ENCODE data around the gene KMT2B.

KMT2B gene

DNA sequence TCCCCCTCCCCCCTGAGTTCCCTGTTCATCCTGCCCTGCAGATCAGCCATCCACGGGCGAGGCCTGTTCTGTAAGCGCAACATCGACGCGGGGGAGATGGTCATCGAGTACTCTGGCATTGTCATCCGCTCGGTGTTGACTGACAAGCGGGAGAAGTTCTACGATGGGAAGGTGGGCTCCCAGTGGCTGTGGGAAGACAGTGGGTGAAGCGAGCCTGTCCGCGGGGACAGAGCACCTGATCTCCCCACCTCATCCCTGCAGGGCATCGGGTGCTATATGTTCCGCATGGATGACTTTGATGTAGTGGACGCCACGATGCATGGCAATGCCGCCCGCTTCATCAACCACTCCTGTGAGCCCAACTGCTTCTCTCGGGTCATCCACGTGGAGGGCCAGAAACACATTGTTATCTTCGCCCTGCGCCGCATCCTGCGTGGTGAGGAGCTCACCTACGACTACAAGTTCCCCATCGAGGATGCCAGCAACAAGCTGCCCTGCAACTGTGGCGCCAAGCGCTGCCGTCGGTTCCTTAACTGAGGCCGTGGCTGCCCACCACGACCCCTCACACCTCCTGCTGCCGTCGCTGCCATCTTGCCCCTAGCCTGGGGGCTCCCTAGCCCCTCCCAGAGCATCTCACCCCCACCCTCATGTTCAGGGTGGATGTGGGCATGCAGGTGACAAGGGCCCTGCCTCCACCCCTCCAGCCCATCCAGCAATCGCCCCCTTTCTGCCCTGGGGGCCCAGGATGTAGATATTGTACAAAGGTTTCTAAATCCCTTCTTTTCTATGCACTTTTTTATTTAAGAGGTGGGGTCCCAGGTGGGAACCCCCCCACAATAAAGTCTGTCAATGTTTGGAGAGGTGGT, 20.5 kb downstream of the KMT2B start:
- TF ChIP-seq, protein P1, sequence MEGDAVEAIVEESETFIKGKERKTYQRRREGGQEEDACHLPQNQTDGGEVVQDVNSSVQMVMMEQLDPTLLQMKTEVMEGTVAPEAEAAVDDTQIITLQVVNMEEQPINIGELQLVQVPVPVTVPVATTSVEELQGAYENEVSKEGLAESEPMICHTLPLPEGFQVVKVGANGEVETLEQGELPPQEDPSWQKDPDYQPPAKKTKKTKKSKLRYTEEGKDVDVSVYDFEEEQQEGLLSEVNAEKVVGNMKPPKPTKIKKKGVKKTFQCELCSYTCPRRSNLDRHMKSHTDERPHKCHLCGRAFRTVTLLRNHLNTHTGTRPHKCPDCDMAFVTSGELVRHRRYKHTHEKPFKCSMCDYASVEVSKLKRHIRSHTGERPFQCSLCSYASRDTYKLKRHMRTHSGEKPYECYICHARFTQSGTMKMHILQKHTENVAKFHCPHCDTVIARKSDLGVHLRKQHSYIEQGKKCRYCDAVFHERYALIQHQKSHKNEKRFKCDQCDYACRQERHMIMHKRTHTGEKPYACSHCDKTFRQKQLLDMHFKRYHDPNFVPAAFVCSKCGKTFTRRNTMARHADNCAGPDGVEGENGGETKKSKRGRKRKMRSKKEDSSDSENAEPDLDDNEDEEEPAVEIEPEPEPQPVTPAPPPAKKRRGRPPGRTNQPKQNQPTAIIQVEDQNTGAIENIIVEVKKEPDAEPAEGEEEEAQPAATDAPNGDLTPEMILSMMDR (IDR thresholded peaks at IDR 0.05; ENCODE audit: low read depth, low read length, missing control alignments) = no peak
- no peak overlapping the region for H3K4me3 ChIP-seq (ENCODE audit: low read depth, low read length)
- DNase-seq (ENCODE audit: low read depth) = no peak

DNA sequence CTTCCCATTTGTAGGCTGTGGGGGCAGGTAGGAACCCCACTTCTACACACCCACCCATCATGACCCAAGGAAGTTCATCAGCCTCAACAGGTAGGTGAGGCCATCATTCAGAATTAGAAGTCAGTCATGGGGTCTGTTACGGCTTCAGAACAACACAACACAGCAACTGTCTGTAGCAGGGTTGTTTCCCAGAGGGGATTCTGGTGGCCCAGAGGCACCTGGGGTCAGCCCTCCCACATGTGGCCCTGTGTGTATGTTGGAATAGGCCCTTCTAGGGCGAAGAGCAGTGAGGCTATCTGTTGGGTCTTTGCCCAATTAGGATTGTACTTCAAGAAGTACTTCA, 21.1 kb downstream of the KMT2B start:
- TF ChIP-seq, protein P1 (IDR thresholded peaks at IDR 0.05; ENCODE audit: low read depth, low read length, missing control alignments) = no peak
- DNase-seq (ENCODE audit: low read depth) = no peak
- H3K4me3 ChIP-seq (ENCODE audit: low read depth, low read length) = no peak overlapping the region

DNA sequence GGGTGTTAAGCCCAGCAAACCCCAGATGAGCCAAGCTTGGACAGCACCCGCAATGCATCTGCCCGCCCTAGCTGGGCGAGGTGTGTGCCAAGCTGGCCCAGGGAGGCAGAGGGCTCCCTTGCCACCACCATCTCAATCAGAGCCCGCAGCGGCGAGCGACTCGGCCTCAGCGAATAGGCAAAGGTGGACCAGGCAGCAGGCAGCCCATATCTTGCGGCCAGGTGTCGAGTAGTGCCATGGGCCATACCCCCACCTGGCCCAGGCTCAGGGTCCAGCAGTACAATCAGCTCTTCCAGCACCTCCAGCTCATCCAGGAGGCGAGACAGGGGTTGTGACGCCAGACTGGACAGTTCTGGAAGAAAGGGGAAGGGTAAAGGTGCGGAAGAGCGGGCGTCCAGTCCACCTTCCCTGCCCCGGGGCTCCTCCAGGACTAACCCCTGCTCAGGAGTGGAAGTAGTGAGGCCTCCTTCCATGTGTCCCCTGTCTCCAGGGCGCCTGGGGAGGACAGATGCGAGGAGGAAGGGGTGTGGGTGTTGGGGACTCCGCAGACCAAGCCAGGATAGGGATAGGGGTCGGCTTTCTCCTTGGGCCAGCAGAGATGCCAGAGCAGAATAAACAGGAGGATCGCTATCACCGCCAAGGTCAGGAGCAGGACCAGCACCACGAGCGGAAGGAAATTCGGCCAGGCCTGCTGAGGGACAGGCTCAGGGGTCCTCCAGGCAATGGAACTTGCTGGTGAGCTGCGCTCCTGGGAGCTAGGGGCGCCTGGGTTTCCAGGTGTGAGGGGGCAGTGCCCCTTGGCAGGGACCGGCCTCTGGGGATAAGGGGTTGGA, 21.7 kb downstream of the KMT2B start:
- H3K4me3 ChIP-seq (ENCODE audit: low read depth, low read length) = peak overlapping the region; percentile 65
- DNase-seq (ENCODE audit: low read depth) = no peak
- TF ChIP-seq, protein P1 (IDR thresholded peaks at IDR 0.05; ENCODE audit: low read depth, low read length, missing control alignments) = no peak

DNA sequence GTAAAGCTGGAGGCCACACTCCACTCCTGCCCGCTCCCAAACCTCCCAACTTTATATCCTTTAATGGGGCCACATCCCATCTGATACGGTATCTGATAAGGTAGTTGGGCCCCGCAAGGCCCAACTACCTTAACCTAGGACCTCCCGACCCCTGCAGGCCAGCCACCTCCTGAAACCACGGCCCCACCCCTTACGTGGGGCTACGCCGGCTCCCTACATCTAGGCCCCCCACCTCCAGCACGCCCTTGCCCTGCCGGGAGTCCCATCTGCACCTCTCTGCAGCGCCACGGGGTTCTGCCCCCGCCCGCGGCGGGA, 22.3 kb downstream of the KMT2B start:
- TF ChIP-seq, protein P1 (IDR thresholded peaks at IDR 0.05; ENCODE audit: low read depth, low read length, missing control alignments) = no peak
- no peak for DNase-seq (ENCODE audit: low read depth)
- H3K4me3 ChIP-seq (ENCODE audit: low read depth, low read length) = peak overlapping the region; percentile 65

DNA sequence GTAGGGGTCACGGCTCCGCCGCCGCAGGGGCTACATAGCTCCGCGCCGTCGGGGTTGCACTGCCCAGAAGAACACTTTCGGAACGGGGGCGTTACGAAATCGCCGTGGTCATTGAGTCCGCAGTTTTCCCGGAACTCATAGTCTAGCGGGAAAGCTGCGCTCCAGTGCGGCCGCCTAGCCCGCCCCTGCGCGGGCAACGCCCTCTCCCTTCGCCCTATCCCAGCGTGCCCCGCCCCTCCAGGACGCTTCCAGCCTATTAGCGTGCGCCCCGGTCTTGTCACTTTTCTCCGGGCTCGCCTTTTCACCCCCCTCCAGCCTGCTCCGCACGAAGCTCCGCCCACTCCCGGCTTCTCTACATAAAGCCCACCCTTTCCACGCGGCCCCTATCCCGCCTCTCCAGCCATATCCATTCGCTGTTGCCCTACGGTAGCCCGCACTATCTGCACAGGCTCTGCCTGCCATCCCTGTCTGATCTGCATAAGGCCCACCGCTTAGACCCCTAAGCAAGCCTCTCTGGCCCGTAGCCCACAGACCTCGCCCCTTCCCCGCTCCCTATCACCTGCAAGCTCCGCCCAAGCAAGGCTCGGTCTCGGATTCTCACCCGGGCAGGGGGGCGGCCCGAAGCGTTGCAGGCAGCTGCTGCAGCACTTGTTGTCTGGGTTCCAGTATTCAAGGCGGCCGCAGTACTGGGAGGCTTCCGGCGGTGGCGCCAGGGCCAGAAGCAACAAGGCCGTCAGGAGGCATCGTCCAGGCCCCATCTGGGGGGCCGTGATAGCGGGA, 22.8 kb downstream of the KMT2B start:
- TF ChIP-seq, protein P1 (IDR thresholded peaks at IDR 0.05; ENCODE audit: low read depth, low read length, missing control alignments) = no peak
- peak; percentile 86 for DNase-seq (ENCODE audit: low read depth)
- H3K4me3 ChIP-seq (ENCODE audit: low read depth, low read length) = peak overlapping the region; percentile 65

DNA sequence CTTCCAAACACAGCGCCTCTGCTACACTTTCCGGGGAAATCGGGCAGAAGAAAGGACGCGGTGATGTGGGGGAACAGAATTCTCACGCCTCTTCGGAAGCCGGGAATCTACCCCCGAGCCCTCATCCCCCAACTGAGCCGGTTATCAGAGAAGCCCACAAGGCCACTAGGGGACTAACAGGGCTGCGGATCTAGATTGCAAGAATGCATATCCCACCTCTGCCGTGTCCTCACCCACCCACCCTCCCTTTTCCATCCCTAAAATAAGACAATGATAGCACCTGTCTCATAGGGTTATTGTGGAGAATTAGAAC, 23.4 kb downstream of the KMT2B start:
- H3K4me3 ChIP-seq (ENCODE audit: low read depth, low read length) = peak overlapping the region; percentile 65
- DNase-seq (ENCODE audit: low read depth) = no peak
- TF ChIP-seq, protein P1 (IDR thresholded peaks at IDR 0.05; ENCODE audit: low read depth, low read length, missing control alignments) = peak; percentile 33
